NCI-H1048 (cell line): ENCODE measurements around the gene TPI1.
"Not testable (repeated sequence)": the region's sequence is repeated elsewhere in the genome, so short reads cannot be mapped to it uniquely, and the experiment has no call there.

ENCODE experiments used
- DNase-seq: peaks from one replicate; lab custom pipeline; 2025; lab: John Stamatoyannopoulos, UW

TPI1 gene

GRCh38 chr12:6869049-6870021 is 2.0 kb downstream of the TPI1 start:
- DNase-seq, result peak; percentile 51

GRCh38 chr12:6870304-6870703 is 3.0 kb downstream of the TPI1 start:
- DNase-seq, result not testable (repeated sequence)

GRCh38 chr12:6871052-6871957 is 4.0 kb downstream of the TPI1 start:
- no peak for DNase-seq

- DNase-seq, result peak; percentile 47
Observed at GRCh38 chr12:6872073-6873048, 5.0 kb downstream of the TPI1 start.

GRCh38 chr12:6873094-6874014 is 6.0 kb downstream of the TPI1 start, which contains the start of gene SPSB2:
Gene SPSB2 (minus strand): TSS chr12:6873303. CDS start chr12:6872901, 402 bp downstream.
- DNase-seq, result peak; percentile 86

GRCh38 chr12:6874015-6874368 is 6.7 kb downstream of the TPI1 start:
- DNase-seq, result not testable (repeated sequence)

- not testable (repeated sequence) for DNase-seq
Observed at GRCh38 chr12:6879824-6880223, 12.5 kb downstream of the TPI1 start.

GRCh38 chr12:6883252-6883651 is 15.9 kb downstream of the TPI1 start:
- no peak for DNase-seq

GRCh38 chr12:6883683-6884082 is 16.4 kb downstream of the TPI1 start:
- no peak for DNase-seq

GRCh38 chr12:6884539-6884938 is 17.2 kb downstream of the TPI1 start:
- DNase-seq, result no peak

GRCh38 chr12:6886206-6886999 is 19.1 kb downstream of the TPI1 start:
- DNase-seq, result not testable (repeated sequence)

- no peak for DNase-seq
Observed at GRCh38 chr12:6887460-6887859, 20.1 kb downstream of the TPI1 start.

- no peak for DNase-seq
Observed at GRCh38 chr12:6888360-6888759, 21.0 kb downstream of the TPI1 start.

GRCh38 chr12:6888794-6889193 is 21.5 kb downstream of the TPI1 start:
- not testable (repeated sequence) for DNase-seq

GRCh38 chr12:6889775-6890573 is 22.6 kb downstream of the TPI1 start:
- DNase-seq, result not testable (repeated sequence)

- peak; percentile 94 for DNase-seq
Observed at GRCh38 chr12:6890789-6891645, 23.7 kb downstream of the TPI1 start.

- DNase-seq, result no peak
Observed at GRCh38 chr12:6891646-6892001, 24.3 kb downstream of the TPI1 start.

GRCh38 chr12:6892683-6893082 is 25.4 kb downstream of the TPI1 start:
- DNase-seq, result not testable (repeated sequence)
